ENCODE measurements around the gene ERCC6L2. TPM values are rescaled to one million over a fixed set of nuclear protein-coding genes. Genes with fewer than 3 reads are reported as not detected.

The ERCC6L2 gene
- total and polyA plus RNA-seq, 9 donors = 14.9 to 66.2 (median 29.5) TPM

GRCh38 chr9:95939472-95939871, 64.0 kb downstream of the ERCC6L2 start:
- no peaks in the 10 kb centered on the region for H3K27me3 ChIP-seq (ENCODE audit: control insufficient read depth, insufficient read depth, low read length)
- no peaks in the 10 kb centered on the region for H3K4me1 ChIP-seq (ENCODE audit: control insufficient read depth, insufficient read depth, low read length)
- no CpG with 5 or more reads among the region's 1 CpG for whole genome bisulfite sequencing (ENCODE audit: insufficient coverage)
- peaks cover 17% of the 10 kb centered on the region for H3K36me3 ChIP-seq (ENCODE audit: control insufficient read depth, insufficient read depth, low read length)
- no peak overlapping the region for H3K27ac ChIP-seq (ENCODE audit: low read length)
- no peak for DNase-seq
- no peak overlapping the region for H3K4me3 ChIP-seq (ENCODE audit: low read length)
- peaks cover 6% of the 10 kb centered on the region for H3K9me3 ChIP-seq (replicated peaks; ENCODE audit: control insufficient read depth, low read depth, low read length)

- no CpG with 5 or more reads among the region's 2 CpGs for WGBS (ENCODE audit: insufficient coverage)
- peaks cover 16% of the 10 kb centered on the region for H3K36me3 ChIP-seq (ENCODE audit: control insufficient read depth, insufficient read depth, low read length)
Measured at GRCh38 chr9:95940265-95940664, 64.8 kb downstream of the ERCC6L2 start.

GRCh38 chr9:95942016-95942415, 66.5 kb downstream of the ERCC6L2 start:
- Histone ChIP-seq H3K27ac (ENCODE audit: low read length) (no peak overlapping the region), H3K9me3 (replicated peaks; ENCODE audit: control insufficient read depth, low read depth, low read length) (peaks cover 9% of the 10 kb centered on the region), H3K4me3 (ENCODE audit: low read length) (no peak overlapping the region), H3K36me3 (ENCODE audit: control insufficient read depth, insufficient read depth, low read length) (peaks cover 20% of the 10 kb centered on the region), H3K4me1 (ENCODE audit: control insufficient read depth, insufficient read depth, low read length) (no peaks in the 10 kb centered on the region), H3K27me3 (ENCODE audit: control insufficient read depth, insufficient read depth, low read length) (no peaks in the 10 kb centered on the region)
- no CpG with 5 or more reads among the region's 4 CpGs for WGBS (ENCODE audit: insufficient coverage)
- DNase-seq = no peak

More at GRCh38 chr9:95940265-95940664, 64.8 kb downstream of the ERCC6L2 start:
- H3K27ac ChIP-seq (ENCODE audit: low read length) = no peak overlapping the region
- no peak for DNase-seq
- peaks cover 6% of the 10 kb centered on the region for H3K9me3 ChIP-seq (replicated peaks; ENCODE audit: control insufficient read depth, low read depth, low read length)
- H3K4me1 ChIP-seq (ENCODE audit: control insufficient read depth, insufficient read depth, low read length) = no peaks in the 10 kb centered on the region
- H3K27me3 ChIP-seq (ENCODE audit: control insufficient read depth, insufficient read depth, low read length) = no peaks in the 10 kb centered on the region
- H3K4me3 ChIP-seq (ENCODE audit: low read length) = no peak overlapping the region

- no peaks in the 10 kb centered on the region for H3K4me1 ChIP-seq (ENCODE audit: control insufficient read depth, insufficient read depth, low read length)
- DNase-seq = no peak
- WGBS (ENCODE audit: insufficient coverage) = no CpG with 5 or more reads among the region's 1 CpG
- H3K27me3 ChIP-seq (ENCODE audit: control insufficient read depth, insufficient read depth, low read length) = no peaks in the 10 kb centered on the region
- no peak overlapping the region for H3K27ac ChIP-seq (ENCODE audit: low read length)
- H3K36me3 ChIP-seq (ENCODE audit: control insufficient read depth, insufficient read depth, low read length) = peaks cover 16% of the 10 kb centered on the region
- H3K9me3 ChIP-seq (replicated peaks; ENCODE audit: control insufficient read depth, low read depth, low read length) = peaks cover 20% of the 10 kb centered on the region
- H3K4me3 ChIP-seq (ENCODE audit: low read length) = no peak overlapping the region
Measured at GRCh38 chr9:95947118-95947517, 71.6 kb downstream of the ERCC6L2 start.

GRCh38 chr9:95952471-95952870, 77.0 kb downstream of the ERCC6L2 start:
- Histone ChIP-seq H3K9me3 (replicated peaks; ENCODE audit: control insufficient read depth, low read depth, low read length) (peaks cover 13% of the 10 kb centered on the region), H3K4me1 (ENCODE audit: control insufficient read depth, insufficient read depth, low read length) (no peaks in the 10 kb centered on the region), H3K36me3 (ENCODE audit: control insufficient read depth, insufficient read depth, low read length) (peaks cover 15% of the 10 kb centered on the region), H3K27me3 (ENCODE audit: control insufficient read depth, insufficient read depth, low read length) (no peaks in the 10 kb centered on the region), H3K4me3 (ENCODE audit: low read length) (no peak overlapping the region), H3K27ac (ENCODE audit: low read length) (no peak overlapping the region)
- no peak for DNase-seq
- WGBS (ENCODE audit: insufficient coverage) = 100% methylated on average over 1 of the region's 6 CpGs

GRCh38 chr9:95953986-95954385, 78.5 kb downstream of the ERCC6L2 start:
- Histone ChIP-seq H3K9me3 (replicated peaks; ENCODE audit: control insufficient read depth, low read depth, low read length) (peaks cover 2% of the 10 kb centered on the region), H3K36me3 (ENCODE audit: control insufficient read depth, insufficient read depth, low read length) (peaks cover 12% of the 10 kb centered on the region), H3K4me1 (ENCODE audit: control insufficient read depth, insufficient read depth, low read length) (no peaks in the 10 kb centered on the region), H3K27ac (ENCODE audit: low read length) (no peak overlapping the region), H3K27me3 (ENCODE audit: control insufficient read depth, insufficient read depth, low read length) (no peaks in the 10 kb centered on the region), H3K4me3 (ENCODE audit: low read length) (no peak overlapping the region)
- DNase-seq = no peak
- WGBS (ENCODE audit: insufficient coverage) = no CpG with 5 or more reads among the region's 1 CpG

- peaks cover 4% of the 10 kb centered on the region for H3K9me3 ChIP-seq (replicated peaks; ENCODE audit: control insufficient read depth, low read depth, low read length)
- no CpG with 5 or more reads among the region's 2 CpGs for WGBS (ENCODE audit: insufficient coverage)
- H3K27ac ChIP-seq (ENCODE audit: low read length) = no peak overlapping the region
- H3K27me3 ChIP-seq (ENCODE audit: control insufficient read depth, insufficient read depth, low read length) = no peaks in the 10 kb centered on the region
- peaks cover 16% of the 10 kb centered on the region for H3K36me3 ChIP-seq (ENCODE audit: control insufficient read depth, insufficient read depth, low read length)
- DNase-seq = no peak
- no peaks in the 10 kb centered on the region for H3K4me1 ChIP-seq (ENCODE audit: control insufficient read depth, insufficient read depth, low read length)
- no peak overlapping the region for H3K4me3 ChIP-seq (ENCODE audit: low read length)
Measured at GRCh38 chr9:95954940-95955339, 79.4 kb downstream of the ERCC6L2 start.

- Histone ChIP-seq H3K27ac (ENCODE audit: low read length) (no peak overlapping the region), H3K27me3 (ENCODE audit: control insufficient read depth, insufficient read depth, low read length) (no peaks in the 10 kb centered on the region), H3K4me1 (ENCODE audit: control insufficient read depth, insufficient read depth, low read length) (no peaks in the 10 kb centered on the region), H3K9me3 (replicated peaks; ENCODE audit: control insufficient read depth, low read depth, low read length) (peaks cover 7% of the 10 kb centered on the region), H3K4me3 (ENCODE audit: low read length) (no peak overlapping the region), H3K36me3 (ENCODE audit: control insufficient read depth, insufficient read depth, low read length) (peaks cover 4% of the 10 kb centered on the region)
- no peak for DNase-seq
- no CpG with 5 or more reads among the region's 2 CpGs for WGBS (ENCODE audit: insufficient coverage)
Measured at GRCh38 chr9:95962936-95963335, 87.4 kb downstream of the ERCC6L2 start.

GRCh38 chr9:95963659-95964058, 88.2 kb downstream of the ERCC6L2 start:
- WGBS (ENCODE audit: insufficient coverage) = 100% methylated on average over 1 of the region's 3 CpGs
- DNase-seq = no peak
- no peak overlapping the region for H3K4me3 ChIP-seq (ENCODE audit: low read length)
- peaks cover 7% of the 10 kb centered on the region for H3K9me3 ChIP-seq (replicated peaks; ENCODE audit: control insufficient read depth, low read depth, low read length)
- no peaks in the 10 kb centered on the region for H3K27me3 ChIP-seq (ENCODE audit: control insufficient read depth, insufficient read depth, low read length)
- peaks cover 4% of the 10 kb centered on the region for H3K36me3 ChIP-seq (ENCODE audit: control insufficient read depth, insufficient read depth, low read length)
- no peak overlapping the region for H3K27ac ChIP-seq (ENCODE audit: low read length)
- H3K4me1 ChIP-seq (ENCODE audit: control insufficient read depth, insufficient read depth, low read length) = no peaks in the 10 kb centered on the region

- Histone ChIP-seq H3K27me3 (ENCODE audit: control insufficient read depth, insufficient read depth, low read length) (no peaks in the 10 kb centered on the region), H3K36me3 (ENCODE audit: control insufficient read depth, insufficient read depth, low read length) (no peaks in the 10 kb centered on the region), H3K9me3 (replicated peaks; ENCODE audit: control insufficient read depth, low read depth, low read length) (no peaks in the 10 kb centered on the region), H3K4me1 (ENCODE audit: control insufficient read depth, insufficient read depth, low read length) (no peaks in the 10 kb centered on the region), H3K27ac (ENCODE audit: low read length) (no peak overlapping the region), H3K4me3 (ENCODE audit: low read length) (no peak overlapping the region)
- DNase-seq = peak; percentile 76
- no CpG with 5 or more reads among the region's 2 CpGs for WGBS (ENCODE audit: insufficient coverage)
Measured at GRCh38 chr9:95966306-95966705, 90.8 kb downstream of the ERCC6L2 start.

GRCh38 chr9:95970317-95970716, 94.8 kb downstream of the ERCC6L2 start:
- H3K4me3 ChIP-seq (ENCODE audit: low read length) = no peak overlapping the region
- H3K4me1 ChIP-seq (ENCODE audit: control insufficient read depth, insufficient read depth, low read length) = no peaks in the 10 kb centered on the region
- no peak for DNase-seq
- no peaks in the 10 kb centered on the region for H3K9me3 ChIP-seq (replicated peaks; ENCODE audit: control insufficient read depth, low read depth, low read length)
- no peak overlapping the region for H3K27ac ChIP-seq (ENCODE audit: low read length)
- H3K27me3 ChIP-seq (ENCODE audit: control insufficient read depth, insufficient read depth, low read length) = no peaks in the 10 kb centered on the region
- peaks cover 13% of the 10 kb centered on the region for H3K36me3 ChIP-seq (ENCODE audit: control insufficient read depth, insufficient read depth, low read length)
